Bladder microvascular endothelial cell (primary cell): ENCODE results near the gene SSBP2. TPM values are rescaled to one million over a fixed set of nuclear protein-coding genes. Genes with fewer than 3 reads are reported as not detected.

Source experiments
- total RNA-seq: library from RNA; depleted of rRNA; stranded (reverse); fragments of >200 nt; gene quantifications from 2 replicates; pipeline ENCODE4 v1.2.3, GENCODE V29; 2014

Gene SSBP2
- total RNA-seq, result 4.9 and 13.5 TPM in 2 replicates

DNA sequence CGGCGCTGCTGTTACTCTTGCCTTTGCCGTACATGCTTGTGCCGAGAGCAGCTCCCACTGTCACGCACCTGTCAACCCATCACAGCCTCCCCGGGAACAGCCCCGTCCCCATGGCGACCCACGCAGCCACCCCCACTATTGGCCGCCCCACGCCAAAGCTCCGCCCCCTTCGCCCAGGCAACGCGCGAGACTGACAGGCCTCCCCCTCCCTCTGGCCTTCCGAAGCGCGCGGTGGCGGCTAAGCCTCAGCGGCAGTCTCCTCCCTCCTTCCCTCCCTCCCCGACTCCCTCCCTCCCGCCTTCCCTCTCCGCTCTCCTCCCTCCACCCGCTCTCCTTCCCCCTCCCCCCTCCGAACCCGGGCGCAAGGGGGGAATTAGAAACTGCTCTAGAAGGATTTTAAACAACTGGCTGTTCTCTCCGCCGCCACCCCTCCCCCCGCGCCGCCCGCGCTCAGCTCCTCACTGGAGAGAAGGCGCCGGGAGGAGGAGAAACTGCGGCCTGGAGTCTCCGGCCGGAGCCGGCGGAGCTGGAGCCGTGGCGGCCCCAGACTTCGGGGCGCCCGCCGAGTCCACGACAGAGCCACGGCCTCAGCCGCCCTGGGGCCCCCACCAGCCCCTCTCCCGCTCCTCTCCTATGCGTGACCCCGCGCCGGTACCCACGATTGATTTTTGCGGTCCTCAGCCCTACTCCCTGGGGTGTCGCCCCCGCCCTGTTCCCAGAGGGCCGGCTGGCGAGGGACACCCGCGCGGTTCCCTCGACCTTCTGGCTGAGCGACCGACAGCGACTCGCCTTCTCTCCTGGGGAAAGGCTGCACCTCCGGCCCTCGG is at the start of gene SSBP2:
Gene SSBP2 (minus strand): TSS at position 89 of the 827 bp plus-strand sequence. CDS start 55 bp downstream, at position 34.

DNA sequence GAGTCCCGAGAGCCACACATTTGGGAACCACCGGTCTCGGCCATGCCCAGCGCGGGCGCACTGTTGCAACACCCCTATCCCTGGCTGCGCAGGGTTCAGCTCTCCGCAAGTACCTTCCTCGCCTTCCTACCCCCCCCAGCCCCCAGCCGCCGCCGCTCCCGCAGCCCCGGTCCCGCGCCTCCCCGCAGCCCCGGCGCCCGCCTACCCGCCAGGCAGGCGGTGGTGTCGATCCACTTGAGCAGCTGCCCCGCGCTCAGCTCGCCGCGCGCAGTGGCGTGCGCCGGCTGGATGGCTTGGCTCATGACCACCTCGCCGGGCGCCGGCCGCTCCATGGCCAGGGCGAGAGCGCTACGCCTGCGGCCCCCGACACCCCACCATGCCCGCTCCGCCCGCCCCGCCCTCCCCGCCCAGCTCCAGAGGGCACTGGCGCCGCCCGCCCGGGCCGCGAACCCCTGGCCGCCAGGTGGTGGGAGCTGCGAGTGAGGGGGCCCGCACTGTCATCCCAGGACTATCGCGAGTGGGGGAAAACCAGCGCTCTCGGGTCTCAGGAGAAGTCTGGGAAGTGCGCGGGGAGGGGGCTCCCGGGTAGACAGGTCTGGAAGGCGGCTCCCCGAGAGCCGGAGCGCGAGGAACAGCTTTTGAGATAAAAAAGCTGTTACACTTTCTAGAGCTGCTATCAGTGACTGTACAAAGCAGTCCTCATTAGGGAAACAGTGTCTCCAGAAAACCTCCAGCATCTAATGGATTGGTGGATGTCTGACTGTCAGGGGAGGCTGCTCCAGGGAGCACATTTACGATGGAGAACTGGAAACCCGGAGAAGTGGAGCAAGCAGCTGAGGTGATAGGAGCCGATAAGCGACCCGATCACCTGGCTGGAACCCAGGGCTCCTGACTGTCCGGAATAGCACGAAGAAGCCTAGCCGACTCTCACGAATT is 356.8 kb downstream of the SSBP2 start, which contains the start of gene ACOT12:
Gene ACOT12 (minus strand): TSS at position 352 of the 936 bp plus-strand sequence. CDS start 20 bp downstream, at position 332.

Other genes starting within 250 kb of the SSBP2 start
- gene ATG10, start 220.9 kb upstream of the SSBP2 start, total RNA-seq, result 4.7 and 7.0 TPM in 2 replicates